PC-9 (cell line): ENCODE measurements around the gene GATA2. TPM values are rescaled to one million over a fixed set of nuclear protein-coding genes. Genes with fewer than 3 reads are reported as not detected.

Experiments used
- BruUV-seq: library from RNA; stranded (reverse); fragments of 400-500 nt; replicated peaks from 2 replicates; lab custom pipeline; 2021; lab: Mats Ljungman, UMichigan
- CTCF ChIA-PET: fragments of 300-600 bp; sonication (Branson Sonifier 250); formaldehyde crosslinking; loops from one replicate; lab custom pipeline; 2022; ENCODE audit warnings: antibody characterized with exemption; lab: Charles Lee
- POLR2A ChIA-PET: fragments of 300-600 bp; sonication (Branson Sonifier 250); formaldehyde crosslinking; loops from one replicate; lab custom pipeline; 2022; ENCODE audit warnings: antibody characterized with exemption; ENCODE audit not compliant: unreplicated experiment; lab: Charles Lee
- DNase-seq, 2 experiments: peaks; one replicate each; pipeline versions ENCODE4 v3.0.0 to v3.0.0-alpha.2; 2015 to 2022; ENCODE audit warnings: mixed read lengths in 1 of 2
- H2AFZ ChIP-seq: fragments of 200-600 bp; sonication (generic); 2 replicates; pipeline ENCODE4 v1.8.1; 2017; ENCODE audit warnings: antibody characterized with exemption
- H3F3A ChIP-seq: fragments of 200-600 bp; sonication (generic); 2 replicates; pipeline ENCODE4 v1.8.1; 2017; ENCODE audit warnings: antibody characterized with exemption, mild to moderate bottlenecking, low read depth; ENCODE audit not compliant: insufficient read depth
- H3K27ac ChIP-seq: fragments of 200-600 bp; sonication (generic); 2 replicates; pipeline ENCODE4 v1.6.1; 2016; ENCODE audit warnings: mixed run types
- H3K27me3 ChIP-seq: fragments of 200-600 bp; sonication (generic); 2 replicates; pipeline ENCODE4 v1.6.1; 2016; ENCODE audit warnings: low read depth, mixed run types; ENCODE audit not compliant: insufficient read depth
- H3K36me3 ChIP-seq: fragments of 200-600 bp; sonication (generic); 2 replicates; pipeline ENCODE4 v1.6.1; 2016; ENCODE audit warnings: low read depth, mixed run types
- H3K4me1 ChIP-seq: fragments of 200-600 bp; sonication (generic); replicated peaks from 2 replicates; pipeline ENCODE4 v1.6.1; 2016; ENCODE audit warnings: mixed run types; ENCODE audit not compliant: insufficient read depth
- H3K4me2 ChIP-seq: fragments of 200-600 bp; sonication (generic); 2 replicates; pipeline ENCODE4 v1.6.1; 2017; ENCODE audit warnings: mixed run types
- H3K4me3 ChIP-seq: fragments of 200-600 bp; sonication (generic); 2 replicates; pipeline ENCODE4 v1.6.1; 2016; ENCODE audit warnings: mixed run types
- H3K79me2 ChIP-seq: fragments of 200-600 bp; sonication (generic); 2 replicates; pipeline ENCODE4 v1.6.1; 2017; ENCODE audit warnings: low read depth, mixed run types
- H3K9me2 ChIP-seq: fragments of 200-600 bp; sonication (generic); 2 replicates; pipeline ENCODE4 v1.8.1; 2017; ENCODE audit warnings: mild to moderate bottlenecking; ENCODE audit not compliant: insufficient read depth
- H3K9me3 ChIP-seq: fragments of 200-600 bp; sonication (generic); 2 replicates; pipeline ENCODE4 v1.8.1; 2016; ENCODE audit warnings: low read depth; ENCODE audit not compliant: insufficient read depth
- H4K20me1 ChIP-seq: fragments of 200-600 bp; sonication (generic); 2 replicates; pipeline ENCODE4 v1.8.1; 2017; ENCODE audit not compliant: insufficient read depth
- CTCF ChIP-seq: fragments of 200-600 bp; sonication (generic); conservative IDR thresholded peaks from 2 replicates; pipeline ENCODE4 v1.6.1; 2017; ENCODE audit warnings: mixed run types, antibody characterized with exemption, mild to moderate bottlenecking, moderate library complexity
- EZH2 ChIP-seq: fragments of 200-600 bp; sonication (generic); IDR thresholded peaks from 2 replicates; pipeline ENCODE4 v1.8.0; 2017; ENCODE audit warnings: antibody characterized with exemption, low read depth
- intact Hi-C: fragments of 100-400 bp; cut with micrococcal nuclease; formaldehyde crosslinking; loops from one replicate; pipeline ENCODE4 v1.10.0; 2022; ENCODE audit not compliant: unreplicated experiment
- total RNA-seq: library from RNA; stranded (reverse); gene quantifications from 2 replicates; pipeline ENCODE4 v1.2.3, GENCODE V29; 2021

Gene GATA2
- total RNA-seq, 1 experiment from 2014 or later = 29.0 TPM

- POLR2A ChIA-PET = no interaction called here
- intact Hi-C loops = no loop called here
Measured at GRCh38 chr3:128508852-128509251, 15.9 kb upstream of the GATA2 start.

GRCh38 chr3:128506754-128507153, 13.8 kb upstream of the GATA2 start:
- CTCF ChIA-PET = interaction anchor here (0.6 kb wide), 1 partner anchor 75 kb away, joined by 9 read pairs; no protein-coding TSS in a partner anchor
- H3K79me2 ChIP-seq = no peaks in the 10 kb centered on the region
- H2AFZ ChIP-seq = no peak overlapping the region
- intact Hi-C loops = no loop called here
- TF ChIP-seq EZH2 = no peak
- TF ChIP-seq CTCF = no peak
- H3K27ac ChIP-seq = no peak overlapping the region
- H3F3A ChIP-seq = peaks cover 7% of the 10 kb centered on the region; the same call in 1 of the 2 replicates
- POLR2A ChIA-PET = no interaction called here
- no TSS peak for BruUV-seq
- no peaks in the 10 kb centered on the region; the same call in 1 of the 2 replicates for H3K9me2 ChIP-seq
- H3K9me3 ChIP-seq = 0 out of 2 replicates have a peak, but pooled peaks cover 3% of the 10 kb centered on the region
- H3K27me3 ChIP-seq = no peaks in the 10 kb centered on the region
- peaks cover 19% of the 10 kb centered on the region for H3K4me1 ChIP-seq
- peak in 1 of 2 experiments; percentile 46 for DNase-seq
- H4K20me1 ChIP-seq = no peaks in the 10 kb centered on the region
- no peaks in the 10 kb centered on the region for H3K36me3 ChIP-seq
- H3K4me2 ChIP-seq = no peak overlapping the region
- H3K4me3 ChIP-seq = no peak overlapping the region

More at GRCh38 chr3:128508852-128509251, 15.9 kb upstream of the GATA2 start:
- Histone ChIP-seq H3K4me2 (no peak overlapping the region), H3K9me3 (0 out of 2 replicates have a peak, but pooled peaks cover 3% of the 10 kb centered on the region), H3K9me2 (no peaks in the 10 kb centered on the region; the same call in 1 of the 2 replicates), H3K4me3 (no peak overlapping the region), H3K27me3 (no peaks in the 10 kb centered on the region), H3K79me2 (no peaks in the 10 kb centered on the region), H3K4me1 (peaks cover 19% of the 10 kb centered on the region), H2AFZ (no peak overlapping the region), H3F3A (peaks cover 7% of the 10 kb centered on the region; the same call in 1 of the 2 replicates), H3K36me3 (no peaks in the 10 kb centered on the region), H3K27ac (no peak overlapping the region), H4K20me1 (no peaks in the 10 kb centered on the region)
- DNase-seq = no peak
- BruUV-seq = no TSS peak
- TF ChIP-seq CTCF (no peak), EZH2 (no peak)
- CTCF ChIA-PET = interaction anchor here (0.6 kb wide), 1 partner anchor 20 kb away, joined by 4 read pairs; no protein-coding TSS in a partner anchor

- Histone ChIP-seq H3K4me3 (no peak overlapping the region), H3K9me2 (no peaks in the 10 kb centered on the region), H3K27ac (no peak overlapping the region), H4K20me1 (no peaks in the 10 kb centered on the region), H3K36me3 (no peaks in the 10 kb centered on the region), H3F3A (peaks cover 7% of the 10 kb centered on the region; the same call in 1 of the 2 replicates), H3K9me3 (0 out of 2 replicates have a peak, but pooled peaks cover 3% of the 10 kb centered on the region), H3K79me2 (no peaks in the 10 kb centered on the region), H3K4me1 (peaks cover 19% of the 10 kb centered on the region), H3K4me2 (no peak overlapping the region), H2AFZ (no peak overlapping the region), H3K27me3 (no peaks in the 10 kb centered on the region)
- no peak for TF ChIP-seq EZH2
- no peak for TF ChIP-seq CTCF
- CTCF ChIA-PET = no interaction called here
- intact Hi-C loops = loop anchor here (1.0 kb wide), 2 partner anchors 15 to 81 kb away; no protein-coding TSS in a partner anchor
- POLR2A ChIA-PET = interaction anchor here (0.5 kb wide), 1 partner anchor 23 kb away, joined by 6 read pairs; no protein-coding TSS in a partner anchor
- no TSS peak for BruUV-seq
- DNase-seq = no peak
Measured at GRCh38 chr3:128505771-128506170, 12.8 kb upstream of the GATA2 start.
